Measurements from ENCODE around the gene KCNMA1. TPM values are rescaled to one million over a fixed set of nuclear protein-coding genes. Genes with fewer than 3 reads are reported as not detected.

Gene KCNMA1
- polyA plus RNA-seq, 3 donors: 3.1 to 4.1 (median 3.9) TPM

- no peak for DNase-seq (ENCODE audit: low read depth in 3 of 3, low spot score in 2 of 3)
These were observed 428.8 kb downstream of the KCNMA1 start for GRCh38 chr10:77208684-77209256.

- DNase-seq (ENCODE audit: low read depth in 3 of 3, low spot score in 2 of 3): no peak
These were observed 429.8 kb downstream of the KCNMA1 start for GRCh38 chr10:77207828-77208185.

DNA sequence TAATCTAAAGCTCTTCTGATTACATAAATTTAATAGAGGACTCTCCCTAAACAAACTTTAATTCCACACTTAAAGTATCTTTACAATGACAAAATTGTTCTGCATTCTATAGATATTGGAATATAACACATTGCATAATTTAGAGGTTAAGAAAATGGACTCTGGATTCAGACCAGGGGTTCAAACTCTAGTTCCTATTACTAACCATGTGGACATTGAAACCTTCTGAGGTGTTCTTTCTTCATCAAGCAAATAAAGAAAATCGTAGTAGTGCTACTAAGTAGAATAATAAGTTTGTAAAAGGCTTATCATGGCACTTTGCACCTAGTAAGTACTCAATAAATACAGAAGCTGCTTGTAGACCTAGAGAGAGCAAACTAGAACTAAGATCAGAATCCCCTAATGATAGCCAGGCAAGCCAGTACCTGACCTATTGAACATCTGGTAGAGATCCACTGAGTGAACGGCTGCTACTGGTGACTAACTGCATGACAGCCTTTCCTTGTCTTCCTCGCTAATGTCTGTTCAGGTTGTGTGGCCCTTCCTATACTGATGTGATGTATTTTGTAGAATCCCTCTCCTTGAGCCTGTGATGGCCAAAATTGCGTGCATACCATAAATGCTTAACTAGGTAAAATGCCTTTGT is 430.3 kb downstream of the KCNMA1 start:
- DNase-seq (ENCODE audit: low read depth in 3 of 3, low spot score in 2 of 3): no peak

DNA sequence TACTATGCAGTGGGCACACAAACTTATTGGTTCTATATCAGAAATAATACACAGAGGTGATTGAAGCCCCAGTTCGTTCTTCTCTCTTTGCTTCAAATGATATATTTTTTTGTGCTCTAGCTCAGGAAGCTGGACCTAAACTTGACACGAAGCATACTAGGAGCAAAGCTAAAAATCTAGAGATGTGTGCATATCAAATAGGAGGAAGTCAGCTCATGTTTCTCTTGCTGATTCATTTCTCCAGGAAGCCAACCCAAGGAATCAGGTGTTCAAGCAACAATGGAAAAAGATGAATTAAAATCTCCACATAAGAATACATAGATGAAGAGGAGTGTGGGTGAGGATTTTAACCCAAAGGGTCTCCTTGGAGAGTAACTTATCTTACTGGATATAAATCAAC is 432.5 kb downstream of the KCNMA1 start:
- DNase-seq (ENCODE audit: low read depth in 3 of 3, low spot score in 2 of 3): no peak

DNA sequence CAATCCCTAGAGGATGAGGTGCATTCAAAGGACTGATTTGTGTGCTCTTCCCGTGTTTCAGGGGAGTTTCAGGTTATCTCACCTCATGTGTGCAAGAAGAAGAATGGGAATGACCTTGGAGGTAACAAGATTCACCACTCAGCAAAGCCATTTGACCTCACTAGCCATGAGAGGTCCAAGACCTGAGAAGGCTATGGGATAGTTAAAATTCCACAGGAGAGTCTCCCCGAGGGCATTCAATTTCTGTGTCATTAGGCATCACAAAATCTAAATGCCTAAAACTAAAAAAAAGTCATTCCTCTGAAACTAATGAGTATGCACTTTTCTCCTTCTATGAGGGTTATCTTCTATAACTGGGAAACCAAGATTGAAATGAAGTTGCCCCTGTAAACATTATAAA is 433.4 kb downstream of the KCNMA1 start:
- DNase-seq (ENCODE audit: low read depth in 3 of 3, low spot score in 2 of 3): no peak

DNA sequence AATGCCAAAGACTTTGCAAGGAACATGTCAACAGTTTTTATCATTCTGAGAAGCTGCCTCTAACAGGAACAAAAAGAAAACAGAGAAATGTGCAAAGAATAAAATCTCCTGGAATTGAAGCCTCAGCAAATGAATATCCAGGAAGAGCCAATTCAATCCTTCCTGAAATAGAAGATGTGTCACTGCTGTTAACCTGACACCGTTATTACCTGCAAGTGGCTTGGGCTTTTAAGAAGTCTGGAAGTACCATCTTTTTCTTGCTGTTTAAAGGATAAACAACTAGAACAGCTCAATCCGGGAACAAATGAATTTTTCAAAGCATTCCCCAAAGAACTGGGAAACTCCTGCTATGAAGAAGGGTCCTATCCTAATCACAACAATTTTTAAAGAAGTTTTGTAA is 434.8 kb downstream of the KCNMA1 start:
- no peak for DNase-seq (ENCODE audit: low read depth in 3 of 3, low spot score in 2 of 3)

DNA sequence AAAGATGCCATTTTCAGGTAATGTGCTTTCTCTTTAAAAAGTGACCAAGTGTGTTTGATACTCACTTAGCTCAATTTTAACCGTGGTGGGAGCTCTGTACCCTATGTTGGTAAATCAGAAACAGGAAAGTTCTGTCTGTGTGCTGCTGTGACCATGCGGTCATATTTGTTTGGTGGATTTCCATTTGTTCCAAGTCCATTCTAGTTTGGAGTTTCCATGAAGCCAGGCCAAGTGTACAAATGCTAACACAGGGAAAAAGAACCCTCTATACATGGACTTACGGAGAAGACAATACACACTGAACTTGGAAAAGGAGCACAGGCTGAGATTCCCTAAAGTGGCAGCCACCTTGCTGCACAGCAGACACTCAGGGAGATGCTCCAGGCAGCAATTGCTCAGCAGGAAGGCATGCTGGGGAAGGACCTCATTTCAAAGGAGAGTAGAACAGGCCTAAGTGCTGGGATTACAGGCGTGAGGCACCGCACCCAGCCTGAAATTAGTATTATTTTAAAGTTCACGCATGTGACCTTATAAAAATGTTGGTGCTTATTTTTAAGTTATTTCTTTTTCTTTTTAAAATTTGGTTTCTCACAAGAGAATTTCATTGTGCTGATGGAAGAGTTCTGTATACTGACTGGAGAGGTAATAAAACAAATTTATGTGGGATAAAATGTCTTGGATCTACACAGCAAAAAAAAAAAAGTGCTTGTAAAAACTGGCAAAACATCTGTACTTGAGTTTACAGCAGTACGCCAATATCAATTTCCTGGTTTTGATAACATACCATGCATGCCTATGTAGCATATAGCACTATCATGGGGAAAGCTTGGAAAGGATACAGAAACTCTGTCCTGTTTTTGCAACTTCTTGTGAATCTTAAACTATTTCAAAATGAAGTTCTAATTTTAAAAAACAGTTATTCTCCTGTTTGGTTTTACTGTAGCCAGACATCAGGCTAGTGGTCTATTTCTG is 436.2 kb downstream of the KCNMA1 start:
- DNase-seq (ENCODE audit: low read depth in 3 of 3, low spot score in 2 of 3): no peak

- no peak for DNase-seq (ENCODE audit: low read depth in 3 of 3, low spot score in 2 of 3)
These were observed 440.1 kb downstream of the KCNMA1 start for GRCh38 chr10:77197544-77197943.

- no peak for DNase-seq (ENCODE audit: low read depth in 3 of 3, low spot score in 2 of 3)
These were observed 441.0 kb downstream of the KCNMA1 start for GRCh38 chr10:77196614-77197013.

DNA sequence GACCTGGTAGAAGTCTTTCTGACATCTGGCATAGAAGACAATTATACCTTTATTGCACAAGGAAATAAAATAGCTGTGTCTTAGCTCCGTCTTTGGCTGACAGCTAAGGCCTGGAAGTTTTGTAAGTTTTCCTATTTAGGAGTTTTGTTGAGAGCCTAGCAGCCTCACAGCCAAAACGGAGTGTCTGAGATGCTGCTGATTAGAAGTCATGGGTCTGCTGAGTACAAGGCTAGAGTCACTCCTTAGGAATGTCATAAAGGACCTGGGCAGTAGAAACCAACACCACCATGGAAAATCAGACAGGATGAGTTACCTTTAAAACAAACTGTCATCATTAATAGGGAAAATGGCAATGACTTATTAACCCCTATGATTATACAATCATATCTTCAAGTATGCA is 442.5 kb downstream of the KCNMA1 start:
- no peak for DNase-seq (ENCODE audit: low read depth in 3 of 3, low spot score in 2 of 3)

- DNase-seq (ENCODE audit: low read depth in 3 of 3, low spot score in 2 of 3): no peak
These were observed 444.6 kb downstream of the KCNMA1 start for GRCh38 chr10:77193001-77193400.

- DNase-seq (ENCODE audit: low read depth in 3 of 3, low spot score in 2 of 3): no peak
These were observed 445.2 kb downstream of the KCNMA1 start for GRCh38 chr10:77192402-77192801.

DNA sequence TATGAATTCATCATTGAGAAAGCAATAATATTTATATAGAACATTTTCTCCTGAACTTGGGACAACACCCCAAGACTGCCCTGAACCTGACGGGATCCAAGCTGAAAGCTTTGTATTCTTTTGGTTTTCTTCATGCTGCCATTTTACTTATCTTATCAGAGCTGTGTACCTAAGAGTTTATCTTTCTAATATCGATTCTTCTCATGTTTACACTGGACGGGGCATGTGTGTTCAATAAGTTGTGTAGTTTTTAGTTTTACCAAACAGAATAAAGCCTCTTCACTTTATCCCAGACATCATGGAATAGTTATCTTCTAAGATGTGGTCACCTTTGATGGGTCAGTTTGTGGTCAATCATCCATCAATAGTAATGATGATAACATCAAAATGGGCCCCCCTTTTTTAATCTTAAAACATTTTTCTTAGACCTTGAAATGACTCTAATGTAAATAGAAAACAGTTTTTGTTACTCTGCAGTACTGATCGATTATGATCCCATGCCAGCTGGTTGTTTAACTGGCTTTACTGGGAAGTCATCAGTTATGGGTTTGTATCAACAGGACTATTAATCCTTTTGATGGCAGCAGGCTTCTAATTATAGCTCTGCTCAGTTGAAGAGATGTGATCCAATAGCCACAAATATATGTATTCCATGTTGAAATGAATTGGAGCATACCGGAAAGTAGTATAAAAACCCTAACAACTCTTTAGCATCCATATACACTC is 446.1 kb downstream of the KCNMA1 start:
- DNase-seq (ENCODE audit: low read depth in 3 of 3, low spot score in 2 of 3): no peak

- DNase-seq (ENCODE audit: low read depth in 3 of 3, low spot score in 2 of 3): no peak
These were observed 447.3 kb downstream of the KCNMA1 start for GRCh38 chr10:77190291-77190690.

DNA sequence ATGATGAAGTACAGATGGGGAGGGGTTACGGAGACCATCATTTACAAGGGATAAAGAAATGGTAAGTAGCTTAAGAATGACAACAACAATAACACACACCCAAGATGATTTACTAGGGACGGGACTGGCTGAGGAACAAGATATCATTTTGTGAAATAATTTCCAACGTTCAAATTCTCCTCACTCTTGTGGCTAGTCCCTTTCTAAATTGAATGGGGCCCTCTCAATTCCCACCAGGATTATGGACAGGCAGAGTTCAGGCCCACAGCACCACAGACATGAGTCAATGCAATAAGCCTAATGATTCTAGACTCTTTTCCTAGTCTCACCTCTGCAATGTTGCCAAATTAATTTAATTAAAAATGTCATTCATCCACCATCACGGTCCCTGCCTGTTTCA is 448.1 kb downstream of the KCNMA1 start:
- no peak for DNase-seq (ENCODE audit: low read depth in 3 of 3, low spot score in 2 of 3)

- no peak for DNase-seq (ENCODE audit: low read depth in 3 of 3, low spot score in 2 of 3)
These were observed 448.5 kb downstream of the KCNMA1 start for GRCh38 chr10:77189075-77189474.

GRCh38 chr10:77188521-77188920 is 449.1 kb downstream of the KCNMA1 start:
- DNase-seq (ENCODE audit: low read depth in 3 of 3, low spot score in 2 of 3): no peak

DNA sequence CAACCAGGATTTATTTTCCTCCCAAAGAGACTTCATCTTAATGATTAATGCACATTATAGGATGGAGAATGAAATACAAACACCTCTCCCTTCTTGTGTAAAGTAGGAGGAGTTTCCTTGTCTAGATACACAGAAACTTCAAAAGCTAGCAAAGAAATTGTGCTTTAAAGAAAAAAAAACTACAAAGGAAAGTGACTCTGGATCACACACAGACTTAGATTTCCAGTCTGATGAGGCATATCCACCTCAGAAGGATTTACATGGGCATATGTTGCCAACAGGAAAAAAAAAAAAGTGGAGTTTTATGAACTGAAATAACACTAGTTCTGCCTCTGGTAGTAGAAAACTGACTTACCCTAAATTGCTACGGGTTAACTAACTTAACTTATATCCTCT is 449.6 kb downstream of the KCNMA1 start:
- no peak for DNase-seq (ENCODE audit: low read depth in 3 of 3, low spot score in 2 of 3)

- no peak for DNase-seq (ENCODE audit: low read depth in 3 of 3, low spot score in 2 of 3)
These were observed 450.1 kb downstream of the KCNMA1 start for GRCh38 chr10:77187376-77187999.

- DNase-seq (ENCODE audit: low read depth in 3 of 3, low spot score in 2 of 3): no peak
These were observed 450.7 kb downstream of the KCNMA1 start for GRCh38 chr10:77186936-77187335.

DNA sequence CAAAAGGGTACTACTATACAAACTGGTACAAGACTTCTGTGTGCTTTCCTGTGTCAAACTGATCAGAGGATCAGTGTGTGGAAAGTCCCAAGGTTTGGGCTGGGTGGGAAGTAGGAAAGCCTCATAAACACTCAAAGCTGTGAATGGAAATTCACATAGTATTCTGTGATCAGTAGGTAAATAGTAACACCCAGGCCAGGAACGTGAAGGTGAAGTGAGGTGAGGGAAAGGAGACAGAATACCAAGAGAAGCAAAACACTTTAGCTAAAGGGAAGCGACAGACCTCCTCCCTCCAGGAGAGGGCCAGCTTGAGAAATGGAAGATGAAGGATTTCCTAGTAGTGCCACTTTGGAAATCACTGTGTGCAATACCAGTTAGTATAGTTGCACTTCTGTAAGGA is 451.9 kb downstream of the KCNMA1 start:
- no peak for DNase-seq (ENCODE audit: low read depth in 3 of 3, low spot score in 2 of 3)
